ENCODE data around the gene USP31. TPM values are rescaled to one million over a fixed set of nuclear protein-coding genes. Genes with fewer than 3 reads are reported as not detected.

USP31 gene
- total RNA-seq, 1 experiment from 2014 or later: 11.5 TPM

- Histone ChIP-seq H3K4me3 (peak overlapping the region; percentile 35), H3K27me3 (no peaks in the 10 kb centered on the region), H3K9me3 (replicated peaks) (no peaks in the 10 kb centered on the region), H3K4me1 (peaks cover 8% of the 10 kb centered on the region), H3K36me3 (no peaks in the 10 kb centered on the region), H3K27ac (peak overlapping the region; percentile 85)
- peak; percentile 43 to 78 for DNase-seq
Observed at GRCh38 chr16:23131931-23132621, 17.2 kb downstream of the USP31 start.

- no peaks in the 10 kb centered on the region for H3K9me3 ChIP-seq (replicated peaks)
- H3K4me3 ChIP-seq: peak overlapping the region; percentile 35
- H3K27me3 ChIP-seq: no peaks in the 10 kb centered on the region
- H3K4me1 ChIP-seq: peaks cover 8% of the 10 kb centered on the region
- H3K27ac ChIP-seq: peak overlapping the region; percentile 85
- H3K36me3 ChIP-seq: no peaks in the 10 kb centered on the region
- DNase-seq: no peak
Observed at GRCh38 chr16:23131436-23131835, 17.8 kb downstream of the USP31 start.

GRCh38 chr16:23131036-23131435 is 18.2 kb downstream of the USP31 start:
- H3K27ac ChIP-seq: peak overlapping the region; percentile 85; the same call in 1 of the 2 replicates
- no peaks in the 10 kb centered on the region for H3K36me3 ChIP-seq
- H3K9me3 ChIP-seq (replicated peaks): no peaks in the 10 kb centered on the region
- H3K4me3 ChIP-seq: no peak overlapping the region
- no peak for DNase-seq
- H3K4me1 ChIP-seq: peaks cover 8% of the 10 kb centered on the region
- no peaks in the 10 kb centered on the region for H3K27me3 ChIP-seq

- Histone ChIP-seq H3K27me3 (no peaks in the 10 kb centered on the region), H3K36me3 (no peaks in the 10 kb centered on the region), H3K27ac (no peak overlapping the region), H3K9me3 (replicated peaks) (no peaks in the 10 kb centered on the region), H3K4me1 (peaks cover 8% of the 10 kb centered on the region), H3K4me3 (no peak overlapping the region)
- DNase-seq: no peak
Observed at GRCh38 chr16:23129686-23130085, 19.6 kb downstream of the USP31 start.

GRCh38 chr16:23128056-23128455 is 21.2 kb downstream of the USP31 start:
- H3K36me3 ChIP-seq: no peaks in the 10 kb centered on the region
- H3K4me1 ChIP-seq: peaks cover 8% of the 10 kb centered on the region
- H3K4me3 ChIP-seq: no peak overlapping the region
- H3K27me3 ChIP-seq: no peaks in the 10 kb centered on the region
- no peak overlapping the region for H3K27ac ChIP-seq
- DNase-seq: no peak
- no peaks in the 10 kb centered on the region for H3K9me3 ChIP-seq (replicated peaks)

- H3K27me3 ChIP-seq: no peaks in the 10 kb centered on the region
- H3K27ac ChIP-seq: no peak overlapping the region
- H3K36me3 ChIP-seq: no peaks in the 10 kb centered on the region
- DNase-seq: no peak
- no peak overlapping the region for H3K4me3 ChIP-seq
- H3K9me3 ChIP-seq (replicated peaks): no peaks in the 10 kb centered on the region
- 0 out of 2 replicates have a peak, but pooled peaks cover 4% of the 10 kb centered on the region for H3K4me1 ChIP-seq
Observed at GRCh38 chr16:23125277-23125676, 24.0 kb downstream of the USP31 start.

- Histone ChIP-seq H3K4me3 (no peak overlapping the region), H3K27ac (no peak overlapping the region), H3K27me3 (no peaks in the 10 kb centered on the region), H3K9me3 (replicated peaks) (no peaks in the 10 kb centered on the region), H3K36me3 (no peaks in the 10 kb centered on the region), H3K4me1 (peaks cover 13% of the 10 kb centered on the region)
- no peak for DNase-seq
Observed at GRCh38 chr16:23124315-23124714, 24.9 kb downstream of the USP31 start.

GRCh38 chr16:23122144-23122543 is 27.1 kb downstream of the USP31 start:
- Histone ChIP-seq H3K4me1 (peaks cover 15% of the 10 kb centered on the region), H3K36me3 (no peaks in the 10 kb centered on the region), H3K4me3 (no peak overlapping the region), H3K27me3 (no peaks in the 10 kb centered on the region), H3K9me3 (replicated peaks) (no peaks in the 10 kb centered on the region; the same call in 1 of the 2 replicates), H3K27ac (no peak overlapping the region)
- no peak for DNase-seq

- no peak for DNase-seq
- no peaks in the 10 kb centered on the region for H3K36me3 ChIP-seq
- H3K27me3 ChIP-seq: no peaks in the 10 kb centered on the region
- no peak overlapping the region for H3K4me3 ChIP-seq
- H3K9me3 ChIP-seq (replicated peaks): no peaks in the 10 kb centered on the region; the same call in 1 of the 2 replicates
- peaks cover 15% of the 10 kb centered on the region for H3K4me1 ChIP-seq
- H3K27ac ChIP-seq: no peak overlapping the region
Observed at GRCh38 chr16:23121024-23121423, 28.2 kb downstream of the USP31 start.

- no peak for DNase-seq
- Histone ChIP-seq H3K27ac (no peak overlapping the region), H3K4me1 (peaks cover 15% of the 10 kb centered on the region), H3K4me3 (no peak overlapping the region), H3K36me3 (no peaks in the 10 kb centered on the region), H3K9me3 (replicated peaks) (no peaks in the 10 kb centered on the region; the same call in 1 of the 2 replicates), H3K27me3 (no peaks in the 10 kb centered on the region)
Observed at GRCh38 chr16:23120562-23120961, 28.7 kb downstream of the USP31 start.

- Histone ChIP-seq H3K4me1 (peaks cover 15% of the 10 kb centered on the region), H3K9me3 (replicated peaks) (no peaks in the 10 kb centered on the region; the same call in 1 of the 2 replicates), H3K36me3 (no peaks in the 10 kb centered on the region), H3K4me3 (no peak overlapping the region), H3K27me3 (no peaks in the 10 kb centered on the region), H3K27ac (peak overlapping the region; percentile 47; the same call in 1 of the 2 replicates)
- DNase-seq: peak in 1 of 2 experiments; percentile 21
Observed at GRCh38 chr16:23119570-23119969, 29.7 kb downstream of the USP31 start.

GRCh38 chr16:23114131-23114904 is 34.9 kb downstream of the USP31 start:
- Histone ChIP-seq H3K36me3 (no peaks in the 10 kb centered on the region), H3K4me1 (peaks cover 2% of the 10 kb centered on the region; the same call in 1 of the 2 replicates), H3K27ac (no peak overlapping the region), H3K4me3 (no peak overlapping the region), H3K27me3 (no peaks in the 10 kb centered on the region), H3K9me3 (replicated peaks) (no peaks in the 10 kb centered on the region; the same call in 1 of the 2 replicates)
- no peak for DNase-seq

- no peaks in the 10 kb centered on the region for H3K36me3 ChIP-seq
- H3K9me3 ChIP-seq (replicated peaks): no peaks in the 10 kb centered on the region; the same call in 1 of the 2 replicates
- H3K4me3 ChIP-seq: no peak overlapping the region
- no peak overlapping the region for H3K27ac ChIP-seq
- DNase-seq: no peak
- H3K4me1 ChIP-seq: no peaks in the 10 kb centered on the region
- H3K27me3 ChIP-seq: no peaks in the 10 kb centered on the region
Observed at GRCh38 chr16:23113185-23113584, 36.1 kb downstream of the USP31 start.

- H3K27ac ChIP-seq: no peak overlapping the region
- H3K27me3 ChIP-seq: no peaks in the 10 kb centered on the region
- no peak for DNase-seq
- no peak overlapping the region for H3K4me3 ChIP-seq
- no peaks in the 10 kb centered on the region for H3K9me3 ChIP-seq (replicated peaks)
- H3K4me1 ChIP-seq: no peaks in the 10 kb centered on the region
- H3K36me3 ChIP-seq: no peaks in the 10 kb centered on the region
Observed at GRCh38 chr16:23110257-23110899, 38.9 kb downstream of the USP31 start.

- Histone ChIP-seq H3K36me3 (no peaks in the 10 kb centered on the region), H3K4me1 (no peaks in the 10 kb centered on the region), H3K4me3 (no peak overlapping the region), H3K27me3 (no peaks in the 10 kb centered on the region), H3K27ac (no peak overlapping the region), H3K9me3 (replicated peaks) (no peaks in the 10 kb centered on the region)
- DNase-seq: no peak
Observed at GRCh38 chr16:23107936-23108335, 41.3 kb downstream of the USP31 start.
